B cell (primary cell): ENCODE measurements around the gene ZBTB46. TPM values are rescaled to one million over a fixed set of nuclear protein-coding genes. Genes with fewer than 3 reads are reported as not detected.

Source experiments
- ATAC-seq: fragments of 200-7000 bp; cut with Tn5 transposase; one replicate; pipeline ENCODE4 v1.10.0; 2021; ENCODE audit warnings: low read depth, mild to moderate bottlenecking, moderate number of reproducible peaks, moderate library complexity
- CTCF ChIA-PET: fragments of 350-600 bp; sonication (Branson Sonifier 250); formaldehyde crosslinking; loops from one replicate; lab custom pipeline; 2021; ENCODE audit warnings: antibody characterized with exemption, inconsistent platforms; lab: Charles Lee
- POLR2A ChIA-PET: fragments of 350-600 bp; sonication (Branson Sonifier 250); formaldehyde crosslinking; loops from one replicate; lab custom pipeline; 2021; ENCODE audit warnings: antibody characterized with exemption; lab: Charles Lee
- DNase-seq: peaks from one replicate; pipeline ENCODE4 v3.0.0; 2013
- H2AFZ ChIP-seq: 2 replicates; pipeline ENCODE4 v1.6.1; 2012; ENCODE audit warnings: mild to moderate bottlenecking, low read depth, low read length; ENCODE audit not compliant: insufficient read depth, poor library complexity, severe bottlenecking
- H3K27ac ChIP-seq, 2 donors: 1 replicate in 1 of 2; 2 replicates in 1 of 2; pipeline ENCODE4 v1.5.1; 2012 to 2013; ENCODE audit warnings: low read length in 2 of 2, mild to moderate bottlenecking in 2 of 2, moderate library complexity in 1 of 2
- H3K27me3 ChIP-seq, 4 experiments: fragments of 200-600 bp in 1 of 4; sonication (generic) in 1 of 4; replicated peaks in 1 of 4; 1 replicate in 2 of 4; 2 replicates in 2 of 4; pipeline versions ENCODE4 v1.6.1 to v1.7.0; 2013 to 2016; ENCODE audit warnings: low read length in 3 of 4, mild to moderate bottlenecking in 2 of 4, mixed read lengths in 1 of 4, moderate library complexity in 1 of 4; ENCODE audit not compliant: insufficient read depth in 4 of 4, control insufficient read depth in 3 of 4; ENCODE audit errors: control extremely low read depth in 1 of 4
- H3K36me3 ChIP-seq, 2 experiments: replicated peaks in 1 of 2; 1 replicate in 1 of 2; 2 replicates in 1 of 2; pipeline versions ENCODE4 v1.6.1 to v1.7.1; 2013; ENCODE audit warnings: low read length in 1 of 2; ENCODE audit not compliant: insufficient read depth in 2 of 2, control insufficient read depth in 1 of 2; ENCODE audit errors: control extremely low read depth in 1 of 2, extremely low read depth in 1 of 2
- H3K4me1 ChIP-seq, 2 donors: fragments of 200-600 bp in 1 of 2; sonication (generic) in 1 of 2; 1 replicate in 1 of 2; 2 replicates in 1 of 2; pipeline versions ENCODE4 v1.5.1 to v1.6.1; 2013 to 2017; ENCODE audit warnings: low read length in 2 of 2; ENCODE audit not compliant: control insufficient read depth in 2 of 2, insufficient read depth in 2 of 2
- H3K4me2 ChIP-seq: replicated peaks from 2 replicates; pipeline ENCODE3; 2012; ENCODE audit warnings: mild to moderate bottlenecking, low read depth, low read length; ENCODE audit not compliant: poor library complexity, severe bottlenecking
- H3K4me3 ChIP-seq, 5 experiments: fragments of 200-600 bp in 1 of 5; sonication (generic) in 1 of 5; 1 replicate in 3 of 5; 2 replicates in 2 of 5; pipeline versions ENCODE4 v1.5.1 to v1.7.0; 2011 to 2016; ENCODE audit warnings: low read length in 4 of 5, mild to moderate bottlenecking in 4 of 5, low read depth in 2 of 5, control low read depth in 1 of 5, moderate library complexity in 1 of 5; ENCODE audit not compliant: insufficient read depth in 1 of 5; ENCODE audit errors: control extremely low read depth in 1 of 5, extremely low read depth in 1 of 5
- H3K79me2 ChIP-seq: fragments of 200-600 bp; sonication (generic); one replicate; pipeline ENCODE4 v1.6.0; 2016; ENCODE audit warnings: low read length; ENCODE audit not compliant: control insufficient read depth, insufficient read depth
- H3K9ac ChIP-seq: fragments of 200-600 bp; sonication (generic); 2 replicates; pipeline ENCODE4 v1.6.1; 2017; ENCODE audit warnings: mild to moderate bottlenecking, low read length, moderate library complexity
- H3K9me3 ChIP-seq, 3 donors: one replicate each; pipeline versions ENCODE4 v1.6.1 to v1.7.1; 2013; ENCODE audit warnings: low read length in 2 of 3; ENCODE audit not compliant: control insufficient read depth in 2 of 3, insufficient read depth in 1 of 3; ENCODE audit errors: control extremely low read depth in 1 of 3
- H4K20me1 ChIP-seq: 2 replicates; pipeline ENCODE4 v1.6.0; 2012; ENCODE audit warnings: mild to moderate bottlenecking, low read length; ENCODE audit not compliant: insufficient read depth, control insufficient read depth, poor library complexity, severe bottlenecking
- H3K27ac Mint-ChIP-seq: one replicate; pipeline ENCODE4 v1.8.0; 2021; ENCODE audit warnings: mixed read lengths
- H3K27me3 Mint-ChIP-seq: one replicate; pipeline ENCODE4 v1.8.0; 2021; ENCODE audit warnings: mixed read lengths
- H3K4me1 Mint-ChIP-seq: one replicate; pipeline ENCODE4 v1.8.0; 2021; ENCODE audit warnings: mixed read lengths
- H3K4me3 Mint-ChIP-seq: one replicate; pipeline ENCODE4 v1.8.0; 2021; ENCODE audit warnings: mixed read lengths
- H3K9me3 Mint-ChIP-seq: one replicate; pipeline ENCODE4 v1.8.0; 2022; ENCODE audit warnings: mixed read lengths; ENCODE audit not compliant: insufficient read depth
- CTCF ChIP-seq: fragments of 200-600 bp; IDR thresholded peaks from one replicate; pipeline ENCODE4 v1.8.0; 2022; ENCODE audit warnings: antibody characterized with exemption, mild to moderate bottlenecking
- EZH2 ChIP-seq: IDR thresholded peaks from 2 replicates; pipeline ENCODE4 v1.6.1; 2012; ENCODE audit warnings: borderline replicate concordance, low read depth, mild to moderate bottlenecking, moderate library complexity, low read length; ENCODE audit not compliant: insufficient read depth, poor library complexity, severe bottlenecking
- WGBS: methylation state at CpG from one replicate; pipeline ENCODE4 v1.1.5; 2013; ENCODE audit warnings: missing lambda C conversion rate; ENCODE audit not compliant: insufficient coverage; 5-methylcytosine and 5-hydroxymethylcytosine counted together
- intact Hi-C: fragments of 100-400 bp; cut with micrococcal nuclease; formaldehyde crosslinking; loops from one replicate; pipeline ENCODE4 v1.10.0; 2022
- polyA plus RNA-seq: library from polyadenylated mRNA; depleted of rRNA; stranded (reverse); fragments of >200 nt; gene quantifications from 2 replicates; pipeline ENCODE4 v1.2.3, GENCODE V29; 2012
- total RNA-seq, 2 donors: library from RNA; stranded (reverse); fragments of 120-200 nt in 1 of 2; gene quantifications; 1 replicate in 1 of 2; 2 replicates in 1 of 2; pipeline versions ENCODE4 v1.2.3 to v1.2.4, GENCODE V29; 2013 to 2022

ZBTB46 gene
- total and polyA plus RNA-seq, 2 donors (not counting 1 experiment from before 2014, with no cell fraction given), result 0.16 to 0.64 TPM

GRCh38 chr20:63702751-63703470 is 128.2 kb downstream of the ZBTB46 start:
- ChIA-PET CTCF (interaction anchor here (0.6 kb wide), 1 partner anchor 321 kb away, joined by 3 read pairs; no protein-coding TSS in a partner anchor), POLR2A (interaction anchor here (0.5 to 1.0 kb wide), 3 partner anchors 18 to 68 kb away, joined by 3 read pairs; no protein-coding TSS in a partner anchor)
- Histone ChIP-seq H3K27ac (no peak overlapping the region), H2AFZ (no peak overlapping the region), H3K9me3 (no peaks in the 10 kb centered on the region), H3K9ac (no peak overlapping the region), H3K4me1 (peaks cover 13 to 14% of the 10 kb centered on the region in 2 donors), H3K27me3 (no peaks in the 10 kb centered on the region), H3K36me3 (peaks cover 0 to 26% of the 10 kb centered on the region in 2 experiments), H3K4me3 (no peak overlapping the region), H3K4me2 (no peak overlapping the region), H4K20me1 (peaks cover 97% of the 10 kb centered on the region), H3K79me2 (peaks cover 95% of the 10 kb centered on the region)
- Mint-ChIP-seq H3K27ac (no peak overlapping the region), H3K27me3 (no peaks in the 10 kb centered on the region), H3K4me1 (peaks cover 12% of the 10 kb centered on the region), H3K9me3 (no peaks in the 10 kb centered on the region), H3K4me3 (no peak overlapping the region)
- ATAC-seq (no peak), DNase-seq (no peak)
- intact Hi-C loops, result no loop called here
- 92% methylated on average over 12 of the region's 13 CpGs for WGBS
- no peak for TF ChIP-seq CTCF
- no peak for TF ChIP-seq EZH2

GRCh38 chr20:63702036-63702665 is 128.9 kb downstream of the ZBTB46 start:
- Mint-ChIP-seq H3K27ac (no peak overlapping the region), H3K4me3 (no peak overlapping the region), H3K9me3 (no peaks in the 10 kb centered on the region), H3K4me1 (peaks cover 14% of the 10 kb centered on the region), H3K27me3 (no peaks in the 10 kb centered on the region)
- no peak for ATAC-seq
- Histone ChIP-seq H3K27me3 (no peaks in the 10 kb centered on the region), H3K36me3 (peaks cover 0 to 26% of the 10 kb centered on the region in 2 experiments), H3K9ac (no peak overlapping the region), H3K79me2 (peaks cover 97% of the 10 kb centered on the region), H3K9me3 (no peaks in the 10 kb centered on the region), H3K4me1 (peaks cover 17 to 18% of the 10 kb centered on the region in 2 donors), H3K4me2 (no peak overlapping the region), H3K27ac (no peak overlapping the region), H3K4me3 (no peak overlapping the region), H4K20me1 (peaks cover 99% of the 10 kb centered on the region), H2AFZ (no peak overlapping the region)
- intact Hi-C loops, result no loop called here
- CTCF ChIA-PET, result interaction anchor here (0.6 kb wide), 1 partner anchor 322 kb away, joined by 3 read pairs; no protein-coding TSS in a partner anchor
- DNase-seq, result no peak
- 95% methylated on average over 16 of the region's 16 CpGs for WGBS
- POLR2A ChIA-PET, result interaction anchor here (1.0 kb wide), 1 partner anchor 39 kb away, joined by 3 read pairs; no protein-coding TSS in a partner anchor
- no peak for TF ChIP-seq EZH2
- no peak for TF ChIP-seq CTCF
